H1 (cell line): ENCODE data around the gene CDC42EP2. TPM values are rescaled to one million over a fixed set of nuclear protein-coding genes. Genes with fewer than 3 reads are reported as not detected.

ENCODE experiments used
- CTCF ChIA-PET: fragments of 300-600 bp; sonication (Branson Sonifier 250); formaldehyde crosslinking; loops from one replicate; lab custom pipeline; 2021; ENCODE audit not compliant: partially characterized antibody; lab: Charles Lee
- POLR2A ChIA-PET: fragments of 300-600 bp; sonication (Branson Sonifier 250); formaldehyde crosslinking; loops from one replicate; lab custom pipeline; 2021; ENCODE audit warnings: inconsistent platforms; ENCODE audit not compliant: partially characterized antibody; lab: Charles Lee
- DNase-seq, 2 experiments: peaks; one replicate each; pipeline versions ENCODE4 v3.0.0 to v3.0.0-alpha.2; 2010 to 2022; ENCODE audit warnings: low spot score in 2 of 2, low read depth in 1 of 2, mixed read lengths in 1 of 2
- FAIRE-seq: peaks from 2 replicates; lab custom pipeline; 2011; peaks lifted over from hg19 to GRCh38; lab: Jason Lieb, UNC
- H2AFZ ChIP-seq: 2 replicates; pipeline ENCODE4 v1.8.1; 2012; ENCODE audit warnings: low read length, inconsistent platforms
- H2AK5ac ChIP-seq: 2 replicates; pipeline ENCODE4 v1.6.1; 2013; ENCODE audit warnings: low read depth, low read length
- H2BK120ac ChIP-seq: replicated peaks from 2 replicates; pipeline ENCODE3; 2013; ENCODE audit warnings: low read depth, low read length, inconsistent platforms
- H2BK12ac ChIP-seq: 2 replicates; pipeline ENCODE4 v1.6.1; 2013; ENCODE audit warnings: low read depth, low read length
- H2BK15ac ChIP-seq: 2 replicates; pipeline ENCODE4 v1.6.1; 2013; ENCODE audit warnings: low read length
- H2BK20ac ChIP-seq: 2 replicates; pipeline ENCODE4 v1.6.1; 2013; ENCODE audit warnings: low read length
- H2BK5ac ChIP-seq: 2 replicates; pipeline ENCODE4 v1.6.1; 2013; ENCODE audit warnings: low read depth, low read length
- H3K14ac ChIP-seq: 2 replicates; pipeline ENCODE4 v1.6.1; 2013; ENCODE audit warnings: inconsistent platforms; ENCODE audit not compliant: insufficient read length
- H3K18ac ChIP-seq: 2 replicates; pipeline ENCODE4 v1.6.1; 2013; ENCODE audit warnings: low read length; ENCODE audit errors: extremely low read depth
- H3K23ac ChIP-seq: 2 replicates; pipeline ENCODE4 v1.6.1; 2013; ENCODE audit warnings: inconsistent platforms; ENCODE audit not compliant: insufficient read length
- H3K23me2 ChIP-seq: 2 replicates; pipeline ENCODE4 v1.6.1; 2013; ENCODE audit warnings: low read depth, low read length
- H3K27ac ChIP-seq: 2 replicates; pipeline ENCODE4 v1.6.1; 2011; ENCODE audit warnings: low read depth, low read length, inconsistent platforms
- H3K27me3 ChIP-seq, 4 experiments: replicated peaks in 1 of 4; 1 replicate in 1 of 4; 2 replicates in 3 of 4; pipeline versions ENCODE4 v1.6.1 to v1.8.1; 2011 to 2013; ENCODE audit warnings: low read length in 3 of 4, mild to moderate bottlenecking in 3 of 4, inconsistent platforms in 2 of 4, mixed read lengths in 2 of 4, moderate library complexity in 1 of 4; ENCODE audit not compliant: control insufficient read depth in 3 of 4, insufficient read depth in 3 of 4; ENCODE audit errors: extremely low read depth in 1 of 4
- H3K36me3 ChIP-seq, 4 experiments: 2 replicates each; pipeline versions ENCODE4 v1.6.1 to v1.8.1; 2011 to 2013; ENCODE audit warnings: mild to moderate bottlenecking in 4 of 4, low read length in 3 of 4, moderate library complexity in 2 of 4, control low read depth in 1 of 4, inconsistent platforms in 1 of 4; ENCODE audit not compliant: insufficient read depth in 4 of 4, control insufficient read depth in 2 of 4
- H3K4ac ChIP-seq: replicated peaks from 2 replicates; pipeline ENCODE3; 2013; ENCODE audit warnings: low read length, low read depth, mixed read lengths, inconsistent platforms; ENCODE audit not compliant: insufficient read length
- H3K4me1 ChIP-seq, 4 experiments: replicated peaks in 1 of 4; 1 replicate in 1 of 4; 2 replicates in 3 of 4; pipeline versions ENCODE4 v1.6.1 to v1.8.1; 2011 to 2013; ENCODE audit warnings: low read length in 3 of 4, inconsistent platforms in 2 of 4, mixed read lengths in 1 of 4; ENCODE audit not compliant: insufficient read depth in 4 of 4, control insufficient read depth in 3 of 4
- H3K4me2 ChIP-seq, 2 experiments: 2 replicates each; pipeline versions ENCODE4 v1.6.1 to v1.8.1; 2011 to 2013; ENCODE audit warnings: low read depth in 2 of 2, low read length in 2 of 2, control low read depth in 1 of 2, inconsistent platforms in 1 of 2, mild to moderate bottlenecking in 1 of 2; ENCODE audit not compliant: insufficient read depth in 1 of 2
- H3K4me3 ChIP-seq, 4 experiments: fragments of 200-600, 300-600 bp in 1 of 4; sonication (generic), shearing (Covaris generic), sonication (Bioruptor Twin) in 1 of 4; 2 replicates each; pipeline versions ENCODE4 v1.5.1 to v1.8.1; 2011 to 2016; ENCODE audit warnings: low read length in 4 of 4, low read depth in 3 of 4, control low read depth in 2 of 4, inconsistent platforms in 2 of 4, mild to moderate bottlenecking in 2 of 4, mixed read lengths in 1 of 4, moderate library complexity in 1 of 4; ENCODE audit not compliant: insufficient read depth in 2 of 4; ENCODE audit errors: extremely low read depth in 1 of 4
- H3K56ac ChIP-seq: replicated peaks from 2 replicates; pipeline ENCODE3; 2013; ENCODE audit warnings: low read depth, mild to moderate bottlenecking, mixed read lengths, low read length, inconsistent platforms; ENCODE audit not compliant: insufficient read length
- H3K79me1 ChIP-seq: 2 replicates; pipeline ENCODE4 v1.6.1; 2013; ENCODE audit warnings: low read depth, low read length, control low read depth
- H3K79me2 ChIP-seq, 2 experiments: 2 replicates each; pipeline versions ENCODE4 v1.6.1 to v1.8.1; 2012 to 2013; ENCODE audit warnings: low read length in 2 of 2, mild to moderate bottlenecking in 2 of 2, inconsistent platforms in 1 of 2; ENCODE audit not compliant: insufficient read depth in 2 of 2, control insufficient read depth in 1 of 2
- H3K9ac ChIP-seq, 4 experiments: replicated peaks in 1 of 4; 1 replicate in 1 of 4; 2 replicates in 3 of 4; pipeline versions ENCODE4 v1.6.1 to v1.8.1; 2011 to 2013; ENCODE audit warnings: low read depth in 3 of 4, low read length in 3 of 4, control low read depth in 2 of 4, mild to moderate bottlenecking in 2 of 4, moderate library complexity in 2 of 4, inconsistent platforms in 1 of 4; ENCODE audit errors: extremely low read depth in 1 of 4
- H3K9me3 ChIP-seq, 2 experiments: 2 replicates each; pipeline versions ENCODE4 v1.6.1 to v1.8.1; 2012 to 2013; ENCODE audit warnings: mild to moderate bottlenecking in 2 of 2, moderate library complexity in 2 of 2, control low read depth in 1 of 2, inconsistent platforms in 1 of 2, low read depth in 1 of 2, low read length in 1 of 2, mixed read lengths in 1 of 2; ENCODE audit not compliant: insufficient read depth in 2 of 2
- H4K20me1 ChIP-seq, 2 experiments: replicated peaks in 1 of 2; 2 replicates each; pipeline versions ENCODE3 to v1.8.1; 2011 to 2013; ENCODE audit warnings: inconsistent platforms in 2 of 2, low read length in 2 of 2, mild to moderate bottlenecking in 1 of 2; ENCODE audit not compliant: insufficient read depth in 2 of 2, control insufficient read depth in 1 of 2
- H4K5ac ChIP-seq: 2 replicates; pipeline ENCODE4 v1.6.1; 2013; ENCODE audit warnings: low read length, low read depth, mixed read lengths, inconsistent platforms; ENCODE audit not compliant: insufficient read length
- H4K8ac ChIP-seq: 2 replicates; pipeline ENCODE4 v1.8.0; 2013; ENCODE audit warnings: mild to moderate bottlenecking, moderate library complexity, low read length, inconsistent platforms; ENCODE audit not compliant: insufficient read depth; ENCODE audit errors: extremely low read depth
- H4K91ac ChIP-seq: replicated peaks from 2 replicates; pipeline ENCODE3; 2013; ENCODE audit warnings: low read length, mixed read lengths, inconsistent platforms; ENCODE audit not compliant: insufficient read length
- CTBP2 ChIP-seq: IDR thresholded peaks from 2 replicates; pipeline ENCODE4 v1.7.0; 2011; ENCODE audit warnings: borderline replicate concordance, mild to moderate bottlenecking, moderate library complexity, mixed read lengths, low read length; ENCODE audit not compliant: insufficient read depth, insufficient read length
- RFX5 ChIP-seq: IDR thresholded peaks from 2 replicates; pipeline ENCODE4 v1.6.1; 2011; ENCODE audit warnings: low read depth, low read length, improper control_type of control experiment, borderline replicate concordance
- SRF ChIP-seq: IDR thresholded peaks from 2 replicates; pipeline ENCODE4 v1.6.1; 2011; ENCODE audit warnings: mild to moderate bottlenecking, low read depth, low read length, moderate library complexity
- YY1 ChIP-seq: IDR thresholded peaks from 2 replicates; pipeline ENCODE4 v1.6.1; 2011; ENCODE audit warnings: low read depth, mild to moderate bottlenecking, low read length
- WGBS, 2 experiments: shearing (Covaris generic) in 1 of 2; methylation state at CpG; one replicate each; pipeline versions ENCODE4 v1.1.6 to v1.1.7; 2013 to 2015; ENCODE audit warnings: low lambda C conversion rate in 2 of 2, mixed read lengths in 2 of 2, inconsistent platforms in 1 of 2, low coverage in 1 of 2, missing lambda C conversion rate in 1 of 2; ENCODE audit not compliant: insufficient replicate concordance in 2 of 2, insufficient coverage in 1 of 2, insufficient read length in 1 of 2; ENCODE audit errors: extremely low coverage in 1 of 2, missing lambda C conversion rate in 1 of 2; 5-methylcytosine and 5-hydroxymethylcytosine counted together
- polyA plus RNA-seq, 7 experiments: library from polyadenylated mRNA; depleted of rRNA in 3 of 7; stranded (reverse) in 5 of 7; unstranded in 2 of 7; fragments of >200 nt in 5 of 7; fragments of 200-250 nt in 2 of 7; gene quantifications; 1 replicate in 5 of 7; 2 replicates in 1 of 7; 4 replicates in 1 of 7; pipeline versions ENCODE4 v1.2.1 to v1.2.3, GENCODE V29; 2011 to 2013; ENCODE audit warnings: missing spikeins in 2 of 7, mixed read lengths in 2 of 7
- total RNA-seq: library from RNA; stranded (reverse); fragmentation: NEBNext Ultra II Directional; extraction: Animal tissue kit (Norgen Biotek cat#: 25700); gene quantifications from 2 replicates; pipeline ENCODE4 v1.2.1, GENCODE V29; 2021

The CDC42EP2 gene
- total and polyA plus RNA-seq, 2 of the 8 experiments (the other 6 are each of a cell fraction or from before 2014, with no cell fraction given) = 11.8 to 13.3 TPM

- no peak overlapping the region for H2BK5ac ChIP-seq
- no peaks in the 10 kb centered on the region for H3K27me3 ChIP-seq
- H4K20me1 ChIP-seq = no peaks in the 10 kb centered on the region
- H2BK120ac ChIP-seq = no peak overlapping the region
- no peak overlapping the region for H3K23ac ChIP-seq
- no peak overlapping the region for H3K18ac ChIP-seq
- no peak overlapping the region for H4K5ac ChIP-seq
- H3K79me2 ChIP-seq = no peaks in the 10 kb centered on the region
- H4K91ac ChIP-seq = no peak overlapping the region
- H3K23me2 ChIP-seq = no peaks in the 10 kb centered on the region
- no peak overlapping the region for H2BK20ac ChIP-seq
- POLR2A ChIA-PET = interaction anchor here (0.5 to 1.5 kb wide), 2 partner anchors 10 to 59 kb away, joined by 3 to 4 read pairs; partner anchors contain the start of gene NEAT1
- H3K9me3 ChIP-seq = no peaks in the 10 kb centered on the region
- H2AFZ ChIP-seq = no peak overlapping the region
- H3K27ac ChIP-seq = no peak overlapping the region
- H2BK12ac ChIP-seq = no peak overlapping the region
- H3K36me3 ChIP-seq = no peaks in the 10 kb centered on the region
- H3K4ac ChIP-seq = no peak overlapping the region
- H3K9ac ChIP-seq = no peak overlapping the region
- no peak overlapping the region for H2AK5ac ChIP-seq
- no peaks in the 10 kb centered on the region for H3K79me1 ChIP-seq
- TF ChIP-seq YY1 (no peak), CTBP2 (no peak), SRF (no peak), RFX5 (no peak)
- H3K4me1 ChIP-seq = peaks cover 0 to 4% (median 0%) of the 10 kb centered on the region in 4 experiments; a peak in 4 of 7 replicates
- no peak overlapping the region for H3K14ac ChIP-seq
- no peak overlapping the region for H3K4me2 ChIP-seq
- CTCF ChIA-PET = interaction anchor here (1.6 to 2.1 kb wide), 3 partner anchors 52 to 105 kb away, joined by 4 to 7 read pairs (median 6); no protein-coding TSS in a partner anchor
- DNase-seq = no peak
- FAIRE-seq = no peak
- H3K56ac ChIP-seq = no peak overlapping the region
- H4K8ac ChIP-seq = no peak overlapping the region
- WGBS, 2 experiments = 88% methylated on average over 3 of the region's 3 CpGs; no CpG with 5 or more reads in 1 of the 2 experiments
- no peak overlapping the region for H3K4me3 ChIP-seq
- H2BK15ac ChIP-seq = no peak overlapping the region
These were observed 49.1 kb downstream of the CDC42EP2 start for GRCh38 chr11:65363770-65364169.
